Caco-2 (cell line): ENCODE results near the gene GLRA2. TPM values are rescaled to one million over a fixed set of nuclear protein-coding genes. Genes with fewer than 3 reads are reported as not detected.

Experiments used
- BruUV-seq: library from RNA; stranded (reverse); fragments of 400-500 nt; replicated peaks from 2 replicates; lab custom pipeline; 2021; lab: Mats Ljungman, UMichigan
- CTCF ChIA-PET: fragments of 300-600 bp; sonication (Branson Sonifier 250); formaldehyde crosslinking; loops from one replicate; lab custom pipeline; 2022; ENCODE audit warnings: antibody characterized with exemption; lab: Charles Lee
- POLR2A ChIA-PET: fragments of 300-600 bp; sonication (Branson Sonifier 250); formaldehyde crosslinking; loops from one replicate; lab custom pipeline; 2022; ENCODE audit warnings: antibody characterized with exemption; lab: Charles Lee
- DNase-seq, 2 experiments: peaks; one replicate each; pipeline versions ENCODE4 v3.0.0 to v3.0.0-alpha.2; 2020 to 2022
- H3K27me3 ChIP-seq: replicated peaks from 2 replicates; pipeline ENCODE4 v1.6.0; 2011; ENCODE audit warnings: low read length; ENCODE audit not compliant: control insufficient read depth, insufficient read depth
- H3K36me3 ChIP-seq: 2 replicates; pipeline ENCODE4 v1.5.1; 2011; ENCODE audit warnings: low read length; ENCODE audit not compliant: control insufficient read depth, insufficient read depth
- H3K4me1 ChIP-seq: fragments of 250-450 bp; sonication (Bioruptor Pico); 2 replicates; pipeline ENCODE4 v1.5.1; 2020; ENCODE audit warnings: mild to moderate bottlenecking
- H3K4me3 ChIP-seq: 2 replicates; pipeline ENCODE4 v1.5.1; 2011; ENCODE audit warnings: low read depth, mild to moderate bottlenecking, control low read depth, low read length
- H3K9me3 ChIP-seq: fragments of 250-450 bp; sonication (Bioruptor Pico); 2 replicates; pipeline ENCODE4 v1.5.1; 2020; ENCODE audit warnings: mild to moderate bottlenecking, moderate library complexity
- H3K27ac Mint-ChIP-seq: one replicate; pipeline ENCODE4 v1.8.0; 2022; ENCODE audit warnings: mixed read lengths; ENCODE audit not compliant: unreplicated experiment
- H3K27me3 Mint-ChIP-seq: one replicate; pipeline ENCODE4 v1.8.0; 2022; ENCODE audit warnings: mixed read lengths; ENCODE audit not compliant: insufficient read depth, unreplicated experiment
- H3K36me3 Mint-ChIP-seq: one replicate; pipeline ENCODE4 v1.8.0; 2022; ENCODE audit warnings: mild to moderate bottlenecking, mixed read lengths; ENCODE audit not compliant: insufficient read depth, unreplicated experiment
- H3K4me1 Mint-ChIP-seq: one replicate; pipeline ENCODE4 v1.8.0; 2022; ENCODE audit warnings: low read depth, mixed read lengths; ENCODE audit not compliant: unreplicated experiment
- H3K4me3 Mint-ChIP-seq: one replicate; pipeline ENCODE4 v1.8.0; 2022; ENCODE audit warnings: mild to moderate bottlenecking, moderate library complexity, mixed read lengths; ENCODE audit not compliant: unreplicated experiment
- H3K9me3 Mint-ChIP-seq: one replicate; pipeline ENCODE4 v1.8.0; 2022; ENCODE audit warnings: mixed read lengths; ENCODE audit not compliant: unreplicated experiment
- CTCF ChIP-seq, 2 experiments: fragments of 200-600 bp in 1 of 2; IDR thresholded peaks; 1 replicate in 1 of 2; 2 replicates in 1 of 2; pipeline versions ENCODE4 v1.5.1 to v1.8.0; 2011 to 2022; ENCODE audit warnings: antibody characterized with exemption in 1 of 2, control low read depth in 1 of 2, inconsistent platforms in 1 of 2, low read depth in 1 of 2, low read length in 1 of 2, mild to moderate bottlenecking in 1 of 2, moderate library complexity in 1 of 2; ENCODE audit not compliant: insufficient read depth in 1 of 2, severe bottlenecking in 1 of 2, unreplicated experiment in 1 of 2
- intact Hi-C: fragments of 100-400 bp; cut with micrococcal nuclease; formaldehyde crosslinking; loops from one replicate; pipeline ENCODE4 v1.10.0; 2022; ENCODE audit not compliant: unreplicated experiment
- total RNA-seq: library from RNA; stranded (reverse); gene quantifications from 2 replicates; pipeline ENCODE4 v1.2.3, GENCODE V29; 2022

Gene GLRA2
- total RNA-seq, 1 experiment from 2014 or later = not detected

GRCh38 chrX:14584548-14584947, 55.2 kb downstream of the GLRA2 start:
- ChIA-PET CTCF (no interaction called here), POLR2A (no interaction called here)
- Histone ChIP-seq H3K36me3 (no peaks in the 10 kb centered on the region), H3K4me3 (no peak overlapping the region), H3K27me3 (no peaks in the 10 kb centered on the region), H3K4me1 (no peaks in the 10 kb centered on the region), H3K9me3 (no peaks in the 10 kb centered on the region)
- Mint-ChIP-seq H3K4me1 (no peaks in the 10 kb centered on the region), H3K9me3 (no peaks in the 10 kb centered on the region), H3K4me3 (no peak overlapping the region), H3K36me3 (no peaks in the 10 kb centered on the region), H3K27me3 (peaks cover 2% of the 10 kb centered on the region), H3K27ac (no peak overlapping the region)
- no peak for DNase-seq
- intact Hi-C loops = no loop called here
- TF ChIP-seq CTCF (IDR thresholded peaks at IDR 0.05; ENCODE audit: insufficient read depth in 1 of 2, low read depth in 1 of 2, low read length in 1 of 2, severe bottlenecking in 1 of 2, unreplicated experiment in 1 of 2) = no peak
- no TSS peak for BruUV-seq

GRCh38 chrX:14590216-14590615, 60.9 kb downstream of the GLRA2 start:
- no peaks in the 10 kb centered on the region for H3K4me1 Mint-ChIP-seq
- no peaks in the 10 kb centered on the region for H3K27me3 Mint-ChIP-seq
- no TSS peak for BruUV-seq
- H3K36me3 Mint-ChIP-seq = no peaks in the 10 kb centered on the region
- H3K9me3 Mint-ChIP-seq = no peaks in the 10 kb centered on the region
- H3K4me3 ChIP-seq = no peak overlapping the region
- no peaks in the 10 kb centered on the region for H3K27me3 ChIP-seq
- H3K9me3 ChIP-seq = no peaks in the 10 kb centered on the region
- TF ChIP-seq CTCF (IDR thresholded peaks at IDR 0.05; ENCODE audit: insufficient read depth in 1 of 2, low read depth in 1 of 2, low read length in 1 of 2, severe bottlenecking in 1 of 2, unreplicated experiment in 1 of 2) = no peak
- H3K4me1 ChIP-seq = no peaks in the 10 kb centered on the region
- H3K27ac Mint-ChIP-seq = no peak overlapping the region
- intact Hi-C loops = no loop called here
- DNase-seq = no peak
- no peaks in the 10 kb centered on the region for H3K36me3 ChIP-seq
- POLR2A ChIA-PET = no interaction called here
- CTCF ChIA-PET = no interaction called here
- no peak overlapping the region for H3K4me3 Mint-ChIP-seq

GRCh38 chrX:14590693-14591424, 61.5 kb downstream of the GLRA2 start:
- Histone ChIP-seq H3K4me1 (no peaks in the 10 kb centered on the region), H3K4me3 (no peak overlapping the region), H3K27me3 (no peaks in the 10 kb centered on the region), H3K9me3 (no peaks in the 10 kb centered on the region), H3K36me3 (no peaks in the 10 kb centered on the region)
- Mint-ChIP-seq H3K36me3 (no peaks in the 10 kb centered on the region), H3K4me3 (no peak overlapping the region), H3K27me3 (no peaks in the 10 kb centered on the region), H3K27ac (no peak overlapping the region), H3K9me3 (no peaks in the 10 kb centered on the region), H3K4me1 (no peaks in the 10 kb centered on the region)
- ChIA-PET CTCF (no interaction called here), POLR2A (no interaction called here)
- BruUV-seq = no TSS peak
- intact Hi-C loops = no loop called here
- DNase-seq = no peak
- no peak for TF ChIP-seq CTCF (IDR thresholded peaks at IDR 0.05; ENCODE audit: insufficient read depth in 1 of 2, low read depth in 1 of 2, low read length in 1 of 2, severe bottlenecking in 1 of 2, unreplicated experiment in 1 of 2)
